PC-9 (cell line): ENCODE measurements around the gene PARP9. TPM values are rescaled to one million over a fixed set of nuclear protein-coding genes. Genes with fewer than 3 reads are reported as not detected.

Source experiments
- BruUV-seq: library from RNA; stranded (reverse); fragments of 400-500 nt; replicated peaks from 2 replicates; lab custom pipeline; 2021; lab: Mats Ljungman, UMichigan
- CTCF ChIA-PET: fragments of 300-600 bp; sonication (Branson Sonifier 250); formaldehyde crosslinking; loops from one replicate; lab custom pipeline; 2022; ENCODE audit warnings: antibody characterized with exemption; lab: Charles Lee
- POLR2A ChIA-PET: fragments of 300-600 bp; sonication (Branson Sonifier 250); formaldehyde crosslinking; loops from one replicate; lab custom pipeline; 2022; ENCODE audit warnings: antibody characterized with exemption; ENCODE audit not compliant: unreplicated experiment; lab: Charles Lee
- DNase-seq, 2 experiments: peaks; one replicate each; pipeline versions ENCODE4 v3.0.0 to v3.0.0-alpha.2; 2015 to 2022; ENCODE audit warnings: mixed read lengths in 1 of 2
- H2AFZ ChIP-seq: fragments of 200-600 bp; sonication (generic); 2 replicates; pipeline ENCODE4 v1.8.1; 2017; ENCODE audit warnings: antibody characterized with exemption
- H3F3A ChIP-seq: fragments of 200-600 bp; sonication (generic); 2 replicates; pipeline ENCODE4 v1.8.1; 2017; ENCODE audit warnings: antibody characterized with exemption, mild to moderate bottlenecking, low read depth; ENCODE audit not compliant: insufficient read depth
- H3K27ac ChIP-seq: fragments of 200-600 bp; sonication (generic); 2 replicates; pipeline ENCODE4 v1.6.1; 2016; ENCODE audit warnings: mixed run types
- H3K27me3 ChIP-seq: fragments of 200-600 bp; sonication (generic); 2 replicates; pipeline ENCODE4 v1.6.1; 2016; ENCODE audit warnings: low read depth, mixed run types; ENCODE audit not compliant: insufficient read depth
- H3K36me3 ChIP-seq: fragments of 200-600 bp; sonication (generic); 2 replicates; pipeline ENCODE4 v1.6.1; 2016; ENCODE audit warnings: low read depth, mixed run types
- H3K4me1 ChIP-seq: fragments of 200-600 bp; sonication (generic); replicated peaks from 2 replicates; pipeline ENCODE4 v1.6.1; 2016; ENCODE audit warnings: mixed run types; ENCODE audit not compliant: insufficient read depth
- H3K4me2 ChIP-seq: fragments of 200-600 bp; sonication (generic); 2 replicates; pipeline ENCODE4 v1.6.1; 2017; ENCODE audit warnings: mixed run types
- H3K4me3 ChIP-seq: fragments of 200-600 bp; sonication (generic); 2 replicates; pipeline ENCODE4 v1.6.1; 2016; ENCODE audit warnings: mixed run types
- H3K79me2 ChIP-seq: fragments of 200-600 bp; sonication (generic); 2 replicates; pipeline ENCODE4 v1.6.1; 2017; ENCODE audit warnings: low read depth, mixed run types
- H3K9me2 ChIP-seq: fragments of 200-600 bp; sonication (generic); 2 replicates; pipeline ENCODE4 v1.8.1; 2017; ENCODE audit warnings: mild to moderate bottlenecking; ENCODE audit not compliant: insufficient read depth
- H3K9me3 ChIP-seq: fragments of 200-600 bp; sonication (generic); 2 replicates; pipeline ENCODE4 v1.8.1; 2016; ENCODE audit warnings: low read depth; ENCODE audit not compliant: insufficient read depth
- H4K20me1 ChIP-seq: fragments of 200-600 bp; sonication (generic); 2 replicates; pipeline ENCODE4 v1.8.1; 2017; ENCODE audit not compliant: insufficient read depth
- EZH2 ChIP-seq: fragments of 200-600 bp; sonication (generic); IDR thresholded peaks from 2 replicates; pipeline ENCODE4 v1.8.0; 2017; ENCODE audit warnings: antibody characterized with exemption, low read depth
- intact Hi-C: fragments of 100-400 bp; cut with micrococcal nuclease; formaldehyde crosslinking; loops from one replicate; pipeline ENCODE4 v1.10.0; 2022; ENCODE audit not compliant: unreplicated experiment
- total RNA-seq: library from RNA; stranded (reverse); gene quantifications from 2 replicates; pipeline ENCODE4 v1.2.3, GENCODE V29; 2021
- TF ChIP-seq, protein P1 (sequence below): fragments of 200-600 bp; sonication (generic); conservative IDR thresholded peaks from 2 replicates; pipeline ENCODE4 v1.6.1; 2017; ENCODE audit warnings: mixed run types, antibody characterized with exemption, mild to moderate bottlenecking, moderate library complexity

The PARP9 gene
- total RNA-seq, 1 experiment from 2014 or later: 21.1 TPM

DNA sequence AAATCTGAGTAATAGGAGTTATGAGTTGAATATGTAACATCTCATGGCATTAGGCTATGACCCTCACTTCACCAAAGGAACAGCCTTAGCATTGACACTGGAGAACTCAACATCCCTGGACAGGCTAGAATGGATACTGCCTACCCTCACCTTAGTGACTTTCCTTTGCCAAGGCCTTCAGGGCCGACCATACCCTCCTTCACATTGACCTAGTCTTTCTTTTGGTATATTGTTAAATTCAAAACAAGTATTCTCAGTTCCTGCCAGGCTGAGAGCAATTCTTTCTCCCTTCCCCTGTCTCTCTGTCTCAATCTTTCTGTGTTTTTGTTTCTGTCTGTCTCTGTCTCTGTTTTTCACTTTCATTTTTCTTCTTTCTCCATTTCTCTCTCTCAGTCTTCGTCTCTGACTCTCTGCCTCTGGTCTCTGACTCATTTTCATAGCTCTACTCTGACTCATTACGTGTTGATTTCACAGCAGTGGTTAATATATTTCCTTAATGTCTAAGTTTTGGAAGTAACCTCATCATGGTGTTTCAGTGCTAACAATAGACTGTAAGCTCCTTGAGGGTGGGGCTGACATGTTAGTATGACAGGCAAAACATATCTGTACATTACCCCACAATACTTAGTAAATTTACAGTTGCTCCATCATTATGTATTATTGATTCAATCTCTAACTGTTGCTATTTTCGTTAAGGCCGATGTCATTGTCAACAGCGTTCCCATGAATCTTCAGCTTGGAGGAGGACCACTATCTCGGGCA lies 45.9 kb upstream of the PARP9 start:
- peak overlapping the region; percentile 15; the same call in 1 of the 2 replicates for H3K4me3 ChIP-seq
- no peaks in the 10 kb centered on the region for H3K9me3 ChIP-seq
- no peaks in the 10 kb centered on the region for H3K79me2 ChIP-seq
- H3K9me2 ChIP-seq: no peaks in the 10 kb centered on the region; the same call in 1 of the 2 replicates
- no peaks in the 10 kb centered on the region; the same call in 1 of the 2 replicates for H3F3A ChIP-seq
- no peaks in the 10 kb centered on the region for H4K20me1 ChIP-seq
- peak overlapping the region; percentile 36 for H3K27ac ChIP-seq
- TF ChIP-seq EZH2: no peak
- TF ChIP-seq, protein P1, sequence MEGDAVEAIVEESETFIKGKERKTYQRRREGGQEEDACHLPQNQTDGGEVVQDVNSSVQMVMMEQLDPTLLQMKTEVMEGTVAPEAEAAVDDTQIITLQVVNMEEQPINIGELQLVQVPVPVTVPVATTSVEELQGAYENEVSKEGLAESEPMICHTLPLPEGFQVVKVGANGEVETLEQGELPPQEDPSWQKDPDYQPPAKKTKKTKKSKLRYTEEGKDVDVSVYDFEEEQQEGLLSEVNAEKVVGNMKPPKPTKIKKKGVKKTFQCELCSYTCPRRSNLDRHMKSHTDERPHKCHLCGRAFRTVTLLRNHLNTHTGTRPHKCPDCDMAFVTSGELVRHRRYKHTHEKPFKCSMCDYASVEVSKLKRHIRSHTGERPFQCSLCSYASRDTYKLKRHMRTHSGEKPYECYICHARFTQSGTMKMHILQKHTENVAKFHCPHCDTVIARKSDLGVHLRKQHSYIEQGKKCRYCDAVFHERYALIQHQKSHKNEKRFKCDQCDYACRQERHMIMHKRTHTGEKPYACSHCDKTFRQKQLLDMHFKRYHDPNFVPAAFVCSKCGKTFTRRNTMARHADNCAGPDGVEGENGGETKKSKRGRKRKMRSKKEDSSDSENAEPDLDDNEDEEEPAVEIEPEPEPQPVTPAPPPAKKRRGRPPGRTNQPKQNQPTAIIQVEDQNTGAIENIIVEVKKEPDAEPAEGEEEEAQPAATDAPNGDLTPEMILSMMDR: no peak
- CTCF ChIA-PET: no interaction called here
- peaks cover 7% of the 10 kb centered on the region; the same call in 1 of the 2 replicates for H3K4me1 ChIP-seq
- peak in 1 of 2 experiments; percentile 77 for DNase-seq
- intact Hi-C loops: no loop called here
- POLR2A ChIA-PET: interaction anchor here (0.5 kb wide), 1 partner anchor 11 kb away, joined by 3 read pairs; no protein-coding TSS in a partner anchor
- no TSS peak for BruUV-seq
- H3K4me2 ChIP-seq: peak overlapping the region; percentile 54
- H3K27me3 ChIP-seq: no peaks in the 10 kb centered on the region
- H3K36me3 ChIP-seq: no peaks in the 10 kb centered on the region
- peak overlapping the region; percentile 65; the same call in 1 of the 2 replicates for H2AFZ ChIP-seq

GRCh38 chr3:122608916-122609315 lies 44.8 kb upstream of the PARP9 start:
- no TSS peak for BruUV-seq
- no peaks in the 10 kb centered on the region for H3K79me2 ChIP-seq
- H3K36me3 ChIP-seq: no peaks in the 10 kb centered on the region
- ChIA-PET CTCF (no interaction called here), POLR2A (interaction anchor here (0.6 kb wide), 1 partner anchor 192 kb away, joined by 6 read pairs; no protein-coding TSS in a partner anchor)
- TF ChIP-seq, protein P1: no peak
- no peak for TF ChIP-seq EZH2
- H3K9me2 ChIP-seq: no peaks in the 10 kb centered on the region; the same call in 1 of the 2 replicates
- H3K4me3 ChIP-seq: no peak overlapping the region
- no peaks in the 10 kb centered on the region; the same call in 1 of the 2 replicates for H3F3A ChIP-seq
- H3K4me2 ChIP-seq: no peak overlapping the region
- no peaks in the 10 kb centered on the region for H3K9me3 ChIP-seq
- intact Hi-C loops: no loop called here
- H4K20me1 ChIP-seq: no peaks in the 10 kb centered on the region
- DNase-seq: no peak
- peaks cover 7% of the 10 kb centered on the region; the same call in 1 of the 2 replicates for H3K4me1 ChIP-seq
- no peak overlapping the region for H3K27ac ChIP-seq
- H3K27me3 ChIP-seq: no peaks in the 10 kb centered on the region
- H2AFZ ChIP-seq: no peak overlapping the region

- H4K20me1 ChIP-seq: no peaks in the 10 kb centered on the region
- H2AFZ ChIP-seq: no peak overlapping the region
- H3K79me2 ChIP-seq: no peaks in the 10 kb centered on the region
- peaks cover 7% of the 10 kb centered on the region; the same call in 1 of the 2 replicates for H3K4me1 ChIP-seq
- no peak overlapping the region for H3K27ac ChIP-seq
- POLR2A ChIA-PET: no interaction called here
- TF ChIP-seq, protein P1: no peak
- TF ChIP-seq EZH2: no peak
- no TSS peak for BruUV-seq
- no peak for DNase-seq
- H3K9me3 ChIP-seq: no peaks in the 10 kb centered on the region
- no peaks in the 10 kb centered on the region for H3K36me3 ChIP-seq
- intact Hi-C loops: no loop called here
- no peak overlapping the region for H3K4me3 ChIP-seq
- no peak overlapping the region for H3K4me2 ChIP-seq
- CTCF ChIA-PET: no interaction called here
- no peaks in the 10 kb centered on the region for H3K27me3 ChIP-seq
- no peaks in the 10 kb centered on the region; the same call in 1 of the 2 replicates for H3F3A ChIP-seq
- no peaks in the 10 kb centered on the region; the same call in 1 of the 2 replicates for H3K9me2 ChIP-seq
These were observed 42.2 kb upstream of the PARP9 start for GRCh38 chr3:122606330-122606729.
